Liver (tissue), 9 donors: ENCODE data around the gene SCAND1. TPM values are rescaled to one million over a fixed set of nuclear protein-coding genes. Genes with fewer than 3 reads are reported as not detected.

ENCODE experiments used
- DNase-seq: peaks from one replicate; pipeline ENCODE4 v3.0.0-alpha.2; 2017; ENCODE audit warnings: low spot score
- H3K27ac ChIP-seq, 2 donors: one replicate each; pipeline ENCODE4 v1.7.0; 2013; ENCODE audit warnings: inconsistent platforms in 2 of 2, low read length in 2 of 2, control low read depth in 1 of 2, low read depth in 1 of 2, mild to moderate bottlenecking in 1 of 2
- H3K27me3 ChIP-seq, 4 donors: one replicate each; pipeline versions ENCODE4 v1.6.1 to v1.7.0; 2013; ENCODE audit warnings: low read length in 3 of 4, inconsistent platforms in 1 of 4, mild to moderate bottlenecking in 1 of 4, moderate library complexity in 1 of 4; ENCODE audit not compliant: control insufficient read depth in 4 of 4, insufficient read depth in 4 of 4
- H3K36me3 ChIP-seq, 4 donors: one replicate each; pipeline versions ENCODE4 v1.6.1 to v1.7.0; 2013; ENCODE audit warnings: low read length in 3 of 4, mild to moderate bottlenecking in 3 of 4, low read depth in 1 of 4, moderate library complexity in 1 of 4; ENCODE audit not compliant: control insufficient read depth in 4 of 4, insufficient read depth in 3 of 4
- H3K4me1 ChIP-seq, 4 donors: one replicate each; pipeline versions ENCODE4 v1.6.1 to v1.7.0; 2013; ENCODE audit warnings: low read length in 3 of 4, mild to moderate bottlenecking in 3 of 4, moderate library complexity in 1 of 4; ENCODE audit not compliant: control insufficient read depth in 4 of 4, insufficient read depth in 4 of 4
- H3K4me3 ChIP-seq, 3 donors: one replicate each; pipeline versions ENCODE4 v1.6.1 to v1.7.0; 2013; ENCODE audit warnings: low read length in 3 of 3, control low read depth in 1 of 3, low read depth in 1 of 3, mild to moderate bottlenecking in 1 of 3
- H3K9ac ChIP-seq, 2 donors: one replicate each; pipeline ENCODE4 v1.7.0; 2013; ENCODE audit warnings: low read length in 2 of 2, mild to moderate bottlenecking in 2 of 2, moderate library complexity in 2 of 2, control low read depth in 1 of 2, low read depth in 1 of 2
- H3K9me3 ChIP-seq, 4 donors: one replicate each; pipeline versions ENCODE4 v1.6.1 to v1.7.0; 2013; ENCODE audit warnings: low read length in 3 of 4; ENCODE audit not compliant: control insufficient read depth in 4 of 4
- FOXA2 ChIP-seq: IDR thresholded peaks from 2 replicates; pipeline ENCODE4 v1.6.1; 2016; ENCODE audit warnings: antibody characterized with exemption
- GABPA ChIP-seq, 2 donors: IDR thresholded peaks in 1 of 2; conservative IDR thresholded peaks in 1 of 2; 2 replicates each; pipeline ENCODE4 v1.6.1; 2016; ENCODE audit warnings: antibody characterized with exemption in 2 of 2, mild to moderate bottlenecking in 1 of 2, moderate library complexity in 1 of 2
- HNF4A ChIP-seq, 2 donors: conservative IDR thresholded peaks; 2 replicates each; pipeline ENCODE4 v1.6.1; 2016; ENCODE audit warnings: antibody characterized with exemption in 2 of 2, mild to moderate bottlenecking in 2 of 2
- HNF4G ChIP-seq: IDR thresholded peaks from 2 replicates; pipeline ENCODE4 v1.6.1; 2016; ENCODE audit warnings: antibody characterized with exemption
- JUND ChIP-seq, 2 donors: IDR thresholded peaks; 2 replicates each; pipeline ENCODE4 v1.6.1; 2016; ENCODE audit warnings: antibody characterized with exemption in 2 of 2
- NR2F2 ChIP-seq: IDR thresholded peaks from 2 replicates; pipeline ENCODE4 v1.6.1; 2016; ENCODE audit warnings: antibody characterized with exemption
- RAD21 ChIP-seq, 2 donors: IDR thresholded peaks; 2 replicates each; pipeline ENCODE4 v1.6.1; 2016; ENCODE audit warnings: antibody characterized with exemption in 2 of 2, mild to moderate bottlenecking in 2 of 2
- RXRA ChIP-seq, 2 donors: IDR thresholded peaks; 2 replicates each; pipeline ENCODE4 v1.6.1; 2017 to 2018; ENCODE audit warnings: antibody characterized with exemption in 2 of 2, mild to moderate bottlenecking in 1 of 2
- SP1 ChIP-seq: IDR thresholded peaks from 2 replicates; pipeline ENCODE4 v1.6.1; 2018; ENCODE audit warnings: antibody characterized with exemption, mild to moderate bottlenecking
- TAF1 ChIP-seq: conservative IDR thresholded peaks from 2 replicates; pipeline ENCODE4 v1.6.1; 2016; ENCODE audit warnings: antibody characterized with exemption, mild to moderate bottlenecking
- YY1 ChIP-seq: IDR thresholded peaks from 2 replicates; pipeline ENCODE4 v1.6.1; 2016; ENCODE audit warnings: antibody characterized with exemption, mild to moderate bottlenecking
- WGBS: extraction: QIAGEN DNeasy Blood & Tissue Kit; methylation state at CpG from one replicate; pipeline ENCODE4 v1.1.7; 2013; 5-methylcytosine and 5-hydroxymethylcytosine counted together
- polyA plus RNA-seq, 2 donors: library from polyadenylated mRNA; stranded (reverse) in 1 of 2; unstranded in 1 of 2; fragments of 200-250 nt in 1 of 2; fragments of >200 nt in 1 of 2; fragmentation: Nextera tagmentation in 1 of 2; extraction: Ambion mirVana in 1 of 2; gene quantifications; one replicate each; pipeline versions ENCODE4 v1.2.1 to v1.2.3, GENCODE V29; 2013 to 2015
- total RNA-seq, 2 donors: library from RNA; depleted of rRNA; stranded (reverse); fragments of >200 nt; gene quantifications; one replicate each; pipeline ENCODE4 v1.2.3, GENCODE V29; 2014
- TF ChIP-seq, protein P1 (sequence below): IDR thresholded peaks from 2 replicates; pipeline ENCODE4 v1.6.1; 2016; ENCODE audit warnings: antibody characterized with exemption
- TF ChIP-seq, protein P2 (sequence below): IDR thresholded peaks from 2 replicates; pipeline ENCODE4 v1.6.1; 2016; ENCODE audit warnings: antibody characterized with exemption, mild to moderate bottlenecking
- TF ChIP-seq, protein P3 (sequence below): fragments of 150-350 bp; IDR thresholded peaks from 2 replicates; pipeline ENCODE4 v1.5.1; 2017; ENCODE audit warnings: improper control_type of control experiment, low read depth, low read length; ENCODE audit not compliant: missing input control
- TF ChIP-seq, protein P4 (sequence below): IDR thresholded peaks from 2 replicates; pipeline ENCODE4 v1.6.1; 2016; ENCODE audit warnings: antibody characterized with exemption
- donor health status: healthy.
- donor health status: healthy.
- donor health status: healthy.
- donor health status: healthy.
- donor health status: healthy.

Gene SCAND1
- total and polyA plus RNA-seq, 4 donors, result 39.7 to 126 (median 62.2) TPM

DNA sequence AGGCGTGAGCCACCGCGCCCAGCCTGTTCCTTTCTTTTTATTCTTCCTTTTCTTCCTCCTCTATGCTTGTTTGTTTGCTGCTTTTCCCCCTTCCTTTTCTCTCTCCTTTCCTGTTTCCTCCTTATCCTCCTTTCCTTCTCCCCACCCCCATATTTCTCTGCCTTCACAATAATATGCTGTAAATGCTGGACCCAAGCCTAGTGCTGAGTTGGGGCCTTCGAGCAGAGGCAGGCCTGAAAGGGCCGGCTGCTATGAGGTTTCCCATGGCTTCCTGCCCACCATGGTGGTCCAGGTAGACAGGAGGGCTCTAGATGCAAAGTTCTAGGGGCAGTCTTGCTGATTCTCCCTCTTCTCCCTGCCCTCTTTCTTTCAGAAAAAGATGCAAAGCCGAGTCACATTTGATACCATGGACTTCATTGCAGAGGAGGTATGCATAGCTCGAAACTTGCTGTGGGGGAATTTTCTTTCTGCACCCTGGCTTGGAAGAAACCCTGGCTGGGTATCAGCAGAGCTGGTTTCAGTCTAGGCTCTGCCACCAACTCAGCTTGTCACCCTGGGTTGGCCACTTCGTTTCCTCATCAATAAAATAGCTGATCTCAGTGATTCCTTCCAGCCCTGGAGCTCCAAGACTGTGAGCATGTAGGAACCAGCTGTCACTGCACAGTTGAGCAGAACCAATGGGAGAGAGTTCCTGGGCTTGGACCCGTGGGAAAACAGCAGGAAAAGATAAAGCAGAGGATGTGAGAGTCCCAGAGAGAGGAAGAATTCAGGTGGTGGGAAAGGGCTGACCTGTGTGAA, 21.5 kb upstream of the SCAND1 start:
- no peak for DNase-seq
- Histone ChIP-seq H3K9ac (no peak overlapping the region), H3K27me3 (no peaks in the 10 kb centered on the region), H3K9me3 (no peaks in the 10 kb centered on the region), H3K4me3 (no peak overlapping the region), H3K27ac (no peak overlapping the region), H3K36me3 (no peaks in the 10 kb centered on the region), H3K4me1 (no peaks in the 10 kb centered on the region)
- WGBS, result 77% methylated on average over 9 of the region's 9 CpGs
- TF ChIP-seq HNF4A (conservative IDR thresholded peaks at IDR 0.05), result no peak
- no peak for TF ChIP-seq SP1
- no peak for TF ChIP-seq HNF4G
- no peak for TF ChIP-seq RAD21 (IDR thresholded peaks at IDR 0.05)
- no peak for TF ChIP-seq TAF1
- TF ChIP-seq, protein P1, sequence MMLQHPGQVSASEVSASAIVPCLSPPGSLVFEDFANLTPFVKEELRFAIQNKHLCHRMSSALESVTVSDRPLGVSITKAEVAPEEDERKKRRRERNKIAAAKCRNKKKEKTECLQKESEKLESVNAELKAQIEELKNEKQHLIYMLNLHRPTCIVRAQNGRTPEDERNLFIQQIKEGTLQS, result no peak
- TF ChIP-seq, protein P2, sequence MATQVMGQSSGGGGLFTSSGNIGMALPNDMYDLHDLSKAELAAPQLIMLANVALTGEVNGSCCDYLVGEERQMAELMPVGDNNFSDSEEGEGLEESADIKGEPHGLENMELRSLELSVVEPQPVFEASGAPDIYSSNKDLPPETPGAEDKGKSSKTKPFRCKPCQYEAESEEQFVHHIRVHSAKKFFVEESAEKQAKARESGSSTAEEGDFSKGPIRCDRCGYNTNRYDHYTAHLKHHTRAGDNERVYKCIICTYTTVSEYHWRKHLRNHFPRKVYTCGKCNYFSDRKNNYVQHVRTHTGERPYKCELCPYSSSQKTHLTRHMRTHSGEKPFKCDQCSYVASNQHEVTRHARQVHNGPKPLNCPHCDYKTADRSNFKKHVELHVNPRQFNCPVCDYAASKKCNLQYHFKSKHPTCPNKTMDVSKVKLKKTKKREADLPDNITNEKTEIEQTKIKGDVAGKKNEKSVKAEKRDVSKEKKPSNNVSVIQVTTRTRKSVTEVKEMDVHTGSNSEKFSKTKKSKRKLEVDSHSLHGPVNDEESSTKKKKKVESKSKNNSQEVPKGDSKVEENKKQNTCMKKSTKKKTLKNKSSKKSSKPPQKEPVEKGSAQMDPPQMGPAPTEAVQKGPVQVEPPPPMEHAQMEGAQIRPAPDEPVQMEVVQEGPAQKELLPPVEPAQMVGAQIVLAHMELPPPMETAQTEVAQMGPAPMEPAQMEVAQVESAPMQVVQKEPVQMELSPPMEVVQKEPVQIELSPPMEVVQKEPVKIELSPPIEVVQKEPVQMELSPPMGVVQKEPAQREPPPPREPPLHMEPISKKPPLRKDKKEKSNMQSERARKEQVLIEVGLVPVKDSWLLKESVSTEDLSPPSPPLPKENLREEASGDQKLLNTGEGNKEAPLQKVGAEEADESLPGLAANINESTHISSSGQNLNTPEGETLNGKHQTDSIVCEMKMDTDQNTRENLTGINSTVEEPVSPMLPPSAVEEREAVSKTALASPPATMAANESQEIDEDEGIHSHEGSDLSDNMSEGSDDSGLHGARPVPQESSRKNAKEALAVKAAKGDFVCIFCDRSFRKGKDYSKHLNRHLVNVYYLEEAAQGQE, result no peak
- no peak for TF ChIP-seq NR2F2
- no peak for TF ChIP-seq RXRA (IDR thresholded peaks at IDR 0.05)
- no peak for TF ChIP-seq YY1
- TF ChIP-seq JUND (IDR thresholded peaks at IDR 0.05), result no peak

DNA sequence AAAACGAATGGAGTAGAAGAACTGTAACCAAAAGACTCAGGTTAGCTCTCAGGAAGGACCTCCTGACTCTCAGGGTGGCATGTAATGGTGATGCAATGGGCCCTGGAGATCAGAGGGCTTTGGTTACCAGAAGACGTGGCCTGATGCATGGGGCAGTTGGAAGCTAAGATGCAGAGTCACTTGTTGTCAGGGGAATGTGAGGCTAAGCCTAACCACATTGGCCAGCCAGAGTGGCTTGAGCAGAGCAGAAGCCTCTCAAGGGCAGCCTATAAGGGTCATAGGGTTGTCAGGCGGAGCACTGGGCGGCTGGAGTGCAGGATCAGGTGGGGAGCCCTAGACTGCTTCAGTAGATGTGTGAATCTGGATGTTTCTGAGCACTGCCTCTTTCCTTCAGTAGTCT, 20.0 kb upstream of the SCAND1 start:
- Histone ChIP-seq H3K9ac (no peak overlapping the region), H3K27ac (no peak overlapping the region), H3K4me3 (no peak overlapping the region), H3K4me1 (no peaks in the 10 kb centered on the region), H3K36me3 (no peaks in the 10 kb centered on the region), H3K27me3 (no peaks in the 10 kb centered on the region), H3K9me3 (no peaks in the 10 kb centered on the region)
- WGBS, result 81% methylated on average over 4 of the region's 4 CpGs
- no peak for TF ChIP-seq YY1
- no peak for TF ChIP-seq HNF4G
- TF ChIP-seq GABPA (IDR thresholded peaks at IDR 0.05 in 1 of 2, conservative IDR thresholded peaks at IDR 0.05 in 1 of 2), result no peak
- TF ChIP-seq JUND (IDR thresholded peaks at IDR 0.05), result no peak
- no peak for TF ChIP-seq FOXA2
- TF ChIP-seq, protein P1, result no peak
- TF ChIP-seq, protein P3, sequence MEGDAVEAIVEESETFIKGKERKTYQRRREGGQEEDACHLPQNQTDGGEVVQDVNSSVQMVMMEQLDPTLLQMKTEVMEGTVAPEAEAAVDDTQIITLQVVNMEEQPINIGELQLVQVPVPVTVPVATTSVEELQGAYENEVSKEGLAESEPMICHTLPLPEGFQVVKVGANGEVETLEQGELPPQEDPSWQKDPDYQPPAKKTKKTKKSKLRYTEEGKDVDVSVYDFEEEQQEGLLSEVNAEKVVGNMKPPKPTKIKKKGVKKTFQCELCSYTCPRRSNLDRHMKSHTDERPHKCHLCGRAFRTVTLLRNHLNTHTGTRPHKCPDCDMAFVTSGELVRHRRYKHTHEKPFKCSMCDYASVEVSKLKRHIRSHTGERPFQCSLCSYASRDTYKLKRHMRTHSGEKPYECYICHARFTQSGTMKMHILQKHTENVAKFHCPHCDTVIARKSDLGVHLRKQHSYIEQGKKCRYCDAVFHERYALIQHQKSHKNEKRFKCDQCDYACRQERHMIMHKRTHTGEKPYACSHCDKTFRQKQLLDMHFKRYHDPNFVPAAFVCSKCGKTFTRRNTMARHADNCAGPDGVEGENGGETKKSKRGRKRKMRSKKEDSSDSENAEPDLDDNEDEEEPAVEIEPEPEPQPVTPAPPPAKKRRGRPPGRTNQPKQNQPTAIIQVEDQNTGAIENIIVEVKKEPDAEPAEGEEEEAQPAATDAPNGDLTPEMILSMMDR, result no peak
- TF ChIP-seq, protein P4, sequence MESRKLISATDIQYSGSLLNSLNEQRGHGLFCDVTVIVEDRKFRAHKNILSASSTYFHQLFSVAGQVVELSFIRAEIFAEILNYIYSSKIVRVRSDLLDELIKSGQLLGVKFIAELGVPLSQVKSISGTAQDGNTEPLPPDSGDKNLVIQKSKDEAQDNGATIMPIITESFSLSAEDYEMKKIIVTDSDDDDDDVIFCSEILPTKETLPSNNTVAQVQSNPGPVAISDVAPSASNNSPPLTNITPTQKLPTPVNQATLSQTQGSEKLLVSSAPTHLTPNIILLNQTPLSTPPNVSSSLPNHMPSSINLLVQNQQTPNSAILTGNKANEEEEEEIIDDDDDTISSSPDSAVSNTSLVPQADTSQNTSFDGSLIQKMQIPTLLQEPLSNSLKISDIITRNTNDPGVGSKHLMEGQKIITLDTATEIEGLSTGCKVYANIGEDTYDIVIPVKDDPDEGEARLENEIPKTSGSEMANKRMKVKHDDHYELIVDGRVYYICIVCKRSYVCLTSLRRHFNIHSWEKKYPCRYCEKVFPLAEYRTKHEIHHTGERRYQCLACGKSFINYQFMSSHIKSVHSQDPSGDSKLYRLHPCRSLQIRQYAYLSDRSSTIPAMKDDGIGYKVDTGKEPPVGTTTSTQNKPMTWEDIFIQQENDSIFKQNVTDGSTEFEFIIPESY, result no peak
- no peak for DNase-seq
